ENCODE measurements around the gene SPAG5.

DNA sequence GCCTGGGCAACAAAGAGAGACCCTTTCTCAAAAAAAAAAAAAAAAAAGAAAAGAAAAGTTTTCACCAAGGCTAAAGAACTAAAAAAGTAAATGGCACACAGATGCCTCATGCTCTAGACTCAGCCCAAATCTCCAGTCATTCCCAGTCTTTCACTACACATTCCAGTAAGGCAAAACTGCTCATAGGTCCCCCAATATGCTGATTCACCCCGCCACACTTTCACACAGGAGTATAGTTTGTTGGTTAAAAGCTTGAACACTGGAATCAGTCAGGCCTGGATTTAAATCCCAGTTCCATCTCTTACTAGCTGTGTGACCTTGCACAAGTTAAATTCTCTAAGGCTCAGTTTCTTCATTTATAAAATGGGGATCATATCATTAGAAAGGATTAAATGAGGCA, 29.4 kb downstream of the SPAG5 start:
- TF ChIP-seq POLR2A (IDR thresholded peaks at IDR 0.05) = no peak
- no peak for TF ChIP-seq POLR2AphosphoS5 (IDR thresholded peaks at IDR 0.05)
- TF ChIP-seq, protein P1, sequence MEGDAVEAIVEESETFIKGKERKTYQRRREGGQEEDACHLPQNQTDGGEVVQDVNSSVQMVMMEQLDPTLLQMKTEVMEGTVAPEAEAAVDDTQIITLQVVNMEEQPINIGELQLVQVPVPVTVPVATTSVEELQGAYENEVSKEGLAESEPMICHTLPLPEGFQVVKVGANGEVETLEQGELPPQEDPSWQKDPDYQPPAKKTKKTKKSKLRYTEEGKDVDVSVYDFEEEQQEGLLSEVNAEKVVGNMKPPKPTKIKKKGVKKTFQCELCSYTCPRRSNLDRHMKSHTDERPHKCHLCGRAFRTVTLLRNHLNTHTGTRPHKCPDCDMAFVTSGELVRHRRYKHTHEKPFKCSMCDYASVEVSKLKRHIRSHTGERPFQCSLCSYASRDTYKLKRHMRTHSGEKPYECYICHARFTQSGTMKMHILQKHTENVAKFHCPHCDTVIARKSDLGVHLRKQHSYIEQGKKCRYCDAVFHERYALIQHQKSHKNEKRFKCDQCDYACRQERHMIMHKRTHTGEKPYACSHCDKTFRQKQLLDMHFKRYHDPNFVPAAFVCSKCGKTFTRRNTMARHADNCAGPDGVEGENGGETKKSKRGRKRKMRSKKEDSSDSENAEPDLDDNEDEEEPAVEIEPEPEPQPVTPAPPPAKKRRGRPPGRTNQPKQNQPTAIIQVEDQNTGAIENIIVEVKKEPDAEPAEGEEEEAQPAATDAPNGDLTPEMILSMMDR (IDR thresholded peaks at IDR 0.05) = no peak

All from suprapubic skin (tissue), 4 donors.